ENCODE data around the gene SURF2. TPM values are rescaled to one million over a fixed set of nuclear protein-coding genes. Genes with fewer than 3 reads are reported as not detected.

The SURF2 gene
- total RNA-seq, 1 experiment from 2014 or later, result 27.8 TPM

DNA sequence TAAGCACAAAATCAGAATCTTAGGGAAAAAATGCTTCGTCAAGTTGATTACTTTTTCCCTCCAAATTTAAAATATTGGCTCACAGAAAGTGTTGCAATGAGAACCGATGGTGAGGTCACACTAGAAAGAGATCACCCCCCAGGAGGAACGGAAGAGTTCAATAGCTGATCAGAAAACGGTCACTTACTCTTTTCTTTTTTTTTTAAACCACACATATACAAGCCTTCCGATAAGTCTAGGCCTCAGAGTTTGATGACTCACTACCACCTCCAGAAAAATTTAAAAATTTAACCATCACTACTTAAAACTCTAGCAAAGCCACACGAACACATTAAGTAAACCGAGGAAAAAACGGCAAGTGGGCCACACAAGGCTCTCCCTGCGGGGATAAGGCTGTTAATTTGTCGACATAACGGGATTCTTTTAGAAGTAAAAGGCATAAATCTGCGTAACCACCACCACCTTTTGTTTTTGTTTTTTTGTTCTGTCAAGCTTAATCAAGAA, 18.3 kb downstream of the SURF2 start:
- TSS peak; percentile 62 for BruUV-seq (replicated peaks)
- Histone ChIP-seq H4K20me1 (ENCODE audit: insufficient read depth) (0 out of 2 replicates have a peak, but pooled peaks cover 9% of the 10 kb centered on the region), H2AFZ (ENCODE audit: low read depth, low read length, poor library complexity, severe bottlenecking) (no peak overlapping the region), H3K4me1 (ENCODE audit: control insufficient read depth in 1 of 2, insufficient read depth in 2 of 2, low read length in 2 of 2) (peaks cover 21 to 29% of the 10 kb centered on the region in 2 experiments), H3K4me3 (replicated peaks in 1 of 2; ENCODE audit: low read depth in 1 of 2, low read length in 2 of 2) (peak overlapping the region; percentile 59 to 95), H3K27me3 (ENCODE audit: insufficient read depth, low read length) (no peaks in the 10 kb centered on the region), H3K9me2 (ENCODE audit: insufficient read depth) (no peaks in the 10 kb centered on the region), H3K4me2 (ENCODE audit: low read length) (peak overlapping the region; percentile 76), H3K9me3 (ENCODE audit: control insufficient read depth in 1 of 2, insufficient read depth in 1 of 2, low read depth in 1 of 2, low read length in 2 of 2) (no peaks in the 10 kb centered on the region), H3K27ac (ENCODE audit: low read depth, low read length) (peak overlapping the region; percentile 91), H3K36me3 (ENCODE audit: control insufficient read depth in 1 of 2, insufficient read depth in 2 of 2, low read length in 2 of 2) (peaks cover 10 to 22% of the 10 kb centered on the region in 2 experiments; a peak in 3 of 4 replicates), H3K9ac (ENCODE audit: low read length) (peak overlapping the region; percentile 94), H3K79me2 (ENCODE audit: insufficient read depth, low read length) (peaks cover 62% of the 10 kb centered on the region)
- no peak for DNase-seq (ENCODE audit: low read depth, low spot score)
- intact Hi-C loops (cut with micrococcal nuclease), result no loop called here
- POLR2A ChIA-PET, result interaction anchor here (1.7 kb wide), 1 partner anchor 19 kb away, joined by 7 read pairs; the partner anchor contains the start of genes SURF1 and SURF2
- RAD21 ChIA-PET (ENCODE audit: low non-redundant PET in 1 of 2, low total read pairs in 2 of 2, uncharacterized antibody in 2 of 2, unreplicated experiment in 2 of 2), result no interaction called here
- TF ChIP-seq ZFX (IDR thresholded peaks at IDR 0.05) (no peak), ELF1 (IDR thresholded peaks at IDR 0.05; ENCODE audit: borderline replicate concordance, low read depth) (no peak), POLR2AphosphoS5 (IDR thresholded peaks at IDR 0.05; ENCODE audit: low read depth, low read length) (no peak), EZH2phosphoT487 (IDR thresholded peaks at IDR 0.05; ENCODE audit: borderline replicate concordance) (no peak), EGR1 (IDR thresholded peaks at IDR 0.05; ENCODE audit: low read depth) (no peak), POLR2A (IDR thresholded peaks at IDR 0.05; ENCODE audit: borderline replicate concordance, extremely low read depth, insufficient read depth, insufficient read length) (no peak), SRF (IDR thresholded peaks at IDR 0.05; ENCODE audit: low read depth) (no peak), FOSL1 (IDR thresholded peaks at IDR 0.05; ENCODE audit: low read depth) (no peak), ZNF274 (IDR thresholded peaks at IDR 0.05; ENCODE audit: low read depth, low read length) (no peak), TCF7L2 (IDR thresholded peaks at IDR 0.05; ENCODE audit: borderline replicate concordance, extremely low read depth, insufficient read depth, insufficient read length) (no peak), YY1 (IDR thresholded peaks at IDR 0.05; ENCODE audit: extremely low read depth, insufficient replicate concordance, low read depth, low read length) (no peak), REST (IDR thresholded peaks at IDR 0.05; ENCODE audit: low read depth) (no peak), EZH2 (IDR thresholded peaks at IDR 0.05) (no peak), RAD21 (IDR thresholded peaks at IDR 0.05; ENCODE audit: low read depth) (no peak), SP1 (IDR thresholded peaks at IDR 0.05; ENCODE audit: low read depth) (no peak), CEBPB (IDR thresholded peaks at IDR 0.05; ENCODE audit: low read depth) (no peak), CBX3 (IDR thresholded peaks at IDR 0.05; ENCODE audit: low read depth) (no peak)
- TF ChIP-seq, protein P1, sequence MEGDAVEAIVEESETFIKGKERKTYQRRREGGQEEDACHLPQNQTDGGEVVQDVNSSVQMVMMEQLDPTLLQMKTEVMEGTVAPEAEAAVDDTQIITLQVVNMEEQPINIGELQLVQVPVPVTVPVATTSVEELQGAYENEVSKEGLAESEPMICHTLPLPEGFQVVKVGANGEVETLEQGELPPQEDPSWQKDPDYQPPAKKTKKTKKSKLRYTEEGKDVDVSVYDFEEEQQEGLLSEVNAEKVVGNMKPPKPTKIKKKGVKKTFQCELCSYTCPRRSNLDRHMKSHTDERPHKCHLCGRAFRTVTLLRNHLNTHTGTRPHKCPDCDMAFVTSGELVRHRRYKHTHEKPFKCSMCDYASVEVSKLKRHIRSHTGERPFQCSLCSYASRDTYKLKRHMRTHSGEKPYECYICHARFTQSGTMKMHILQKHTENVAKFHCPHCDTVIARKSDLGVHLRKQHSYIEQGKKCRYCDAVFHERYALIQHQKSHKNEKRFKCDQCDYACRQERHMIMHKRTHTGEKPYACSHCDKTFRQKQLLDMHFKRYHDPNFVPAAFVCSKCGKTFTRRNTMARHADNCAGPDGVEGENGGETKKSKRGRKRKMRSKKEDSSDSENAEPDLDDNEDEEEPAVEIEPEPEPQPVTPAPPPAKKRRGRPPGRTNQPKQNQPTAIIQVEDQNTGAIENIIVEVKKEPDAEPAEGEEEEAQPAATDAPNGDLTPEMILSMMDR (IDR thresholded peaks at IDR 0.05 in 2 of 3, conservative IDR thresholded peaks at IDR 0.05 in 1 of 3; ENCODE audit: borderline replicate concordance in 1 of 3, insufficient read depth in 1 of 3, low read depth in 2 of 3, low read length in 2 of 3), result no peak
- TF ChIP-seq, protein P2, sequence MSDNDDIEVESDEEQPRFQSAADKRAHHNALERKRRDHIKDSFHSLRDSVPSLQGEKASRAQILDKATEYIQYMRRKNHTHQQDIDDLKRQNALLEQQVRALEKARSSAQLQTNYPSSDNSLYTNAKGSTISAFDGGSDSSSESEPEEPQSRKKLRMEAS (IDR thresholded peaks at IDR 0.05), result no peak
- ATAC-seq, result no peak
- CTCF ChIA-PET, result interaction anchor here (1.2 kb wide), 1 partner anchor 188 kb away, joined by 3 read pairs; no protein-coding TSS in a partner anchor
